ENCODE results near the gene RBM3.

The RBM3 gene

GRCh38 chrX:48576108-48576507, 1.8 kb downstream of the RBM3 start:
- DNase-seq (ENCODE audit: low read depth, low spot score): no peak

GRCh38 chrX:48578661-48579128, 4.4 kb downstream of the RBM3 start:
- no peak for DNase-seq (ENCODE audit: low read depth, low spot score)

GRCh38 chrX:48579259-48579658, 5.0 kb downstream of the RBM3 start:
- no peak for DNase-seq (ENCODE audit: low read depth, low spot score)

- no peak for DNase-seq (ENCODE audit: low read depth, low spot score)
Measured at GRCh38 chrX:48580662-48581061, 6.4 kb downstream of the RBM3 start.

GRCh38 chrX:48584698-48585097, 10.4 kb downstream of the RBM3 start:
- DNase-seq (ENCODE audit: low read depth, low spot score): no peak

- DNase-seq (ENCODE audit: low read depth, low spot score): peak; percentile 37
Measured at GRCh38 chrX:48589482-48590162, 15.3 kb downstream of the RBM3 start.

- DNase-seq (ENCODE audit: low read depth, low spot score): no peak
Measured at GRCh38 chrX:48590203-48591103, 16.2 kb downstream of the RBM3 start.

- peak; percentile 64 for DNase-seq (ENCODE audit: low read depth, low spot score)
Measured at GRCh38 chrX:48591255-48591791, 17.0 kb downstream of the RBM3 start.

- no peak for DNase-seq (ENCODE audit: low read depth, low spot score)
Measured at GRCh38 chrX:48592971-48593370, 18.7 kb downstream of the RBM3 start.

GRCh38 chrX:48595929-48596328, 21.6 kb downstream of the RBM3 start:
- DNase-seq (ENCODE audit: low read depth, low spot score): no peak

GRCh38 chrX:48597353-48598264, 23.3 kb downstream of the RBM3 start, which contains the start of gene WDR13:
TSS of gene WDR13 (plus strand) at chrX:48597492. CDS start at chrX:48597997, 505 bp downstream.
- DNase-seq (ENCODE audit: low read depth, low spot score): peak; percentile 95

- DNase-seq (ENCODE audit: low read depth, low spot score): no peak
Measured at GRCh38 chrX:48598614-48599013, 24.3 kb downstream of the RBM3 start.

GRCh38 chrX:48599341-48599740, 25.1 kb downstream of the RBM3 start:
- DNase-seq (ENCODE audit: low read depth, low spot score): no peak

- DNase-seq (ENCODE audit: low read depth, low spot score): no peak
Measured at GRCh38 chrX:48600226-48600625, 25.9 kb downstream of the RBM3 start.

- DNase-seq (ENCODE audit: low read depth, low spot score): no peak
Measured at GRCh38 chrX:48601741-48602394, 27.6 kb downstream of the RBM3 start.

GRCh38 chrX:48604701-48605100, 30.4 kb downstream of the RBM3 start:
- no peak for DNase-seq (ENCODE audit: low read depth, low spot score)

- no peak for DNase-seq (ENCODE audit: low read depth, low spot score)
Measured at GRCh38 chrX:48606091-48606490, 31.8 kb downstream of the RBM3 start.

- no peak for DNase-seq (ENCODE audit: low read depth, low spot score)
Measured at GRCh38 chrX:48611703-48612102, 37.4 kb downstream of the RBM3 start.

GRCh38 chrX:48613502-48614160, 39.3 kb downstream of the RBM3 start:
- no peak for DNase-seq (ENCODE audit: low read depth, low spot score)

GRCh38 chrX:48616576-48616975, 42.3 kb downstream of the RBM3 start:
- DNase-seq (ENCODE audit: low read depth, low spot score): no peak
